Hematopoietic multipotent progenitor cell treated with erythropoietin and hydrocortisone succinate and interleukin-3 and kit ligand, for 4 days (in vitro differentiated cells): ENCODE measurements around the gene UFM1.
A peak's percentile ranks its signal among the peaks of the same experiment; 100 is the strongest.

ENCODE experiments used
- DNase-seq: peaks from one replicate; pipeline ENCODE4 v3.0.0-alpha.2; 2015

UFM1 gene

DNA sequence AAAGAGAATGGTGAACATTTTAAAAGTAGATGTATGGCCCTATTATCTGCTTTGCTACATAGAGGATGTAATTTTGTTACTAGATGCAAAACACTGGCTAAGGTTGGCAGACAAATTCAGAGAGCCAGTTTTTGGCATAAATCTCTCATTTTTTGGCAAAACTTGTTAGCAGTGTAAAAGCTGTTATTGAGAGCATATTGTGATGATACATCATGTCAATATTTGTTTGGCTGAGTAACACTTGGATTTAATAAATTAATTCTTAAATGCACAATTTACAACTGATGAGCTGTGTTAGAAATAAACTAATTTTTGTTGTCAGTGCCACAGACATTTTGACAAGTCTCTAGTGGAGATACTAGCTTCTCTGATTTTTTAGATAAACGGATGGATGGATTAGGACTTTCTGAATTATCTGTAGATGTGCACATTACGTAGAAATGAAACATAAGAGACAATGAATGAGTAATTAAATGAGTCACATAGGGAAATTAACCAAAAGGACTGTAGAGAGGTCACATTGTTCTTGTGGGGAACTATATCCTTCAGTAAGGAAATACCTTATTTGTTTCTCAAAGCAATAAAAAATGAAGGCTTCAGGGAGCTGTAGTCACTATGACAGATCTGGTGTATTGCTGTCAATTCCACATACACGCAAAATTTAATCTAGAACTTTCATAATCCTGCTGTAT lies 17.4 kb downstream of the UFM1 start:
- DNase-seq, result no peak

DNA sequence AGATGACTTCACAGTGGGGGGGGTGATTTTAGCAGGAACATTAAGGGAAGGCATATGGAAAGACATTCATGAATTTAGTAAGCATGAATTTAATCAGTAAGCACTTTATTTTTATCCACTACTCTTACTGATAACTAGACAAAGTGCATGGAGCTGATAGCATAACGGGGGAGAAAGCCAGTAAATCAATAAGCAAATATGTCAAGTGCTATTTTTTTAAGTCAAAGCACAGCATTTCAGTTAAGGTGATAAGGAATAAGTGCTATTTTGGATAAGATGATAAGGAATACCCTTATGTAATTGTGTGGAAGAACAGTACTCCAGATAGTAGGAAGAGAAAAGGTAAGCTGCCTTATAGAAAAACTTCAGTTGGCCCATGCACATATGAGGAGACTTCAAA lies 19.4 kb downstream of the UFM1 start:
- DNase-seq, result no peak

DNA sequence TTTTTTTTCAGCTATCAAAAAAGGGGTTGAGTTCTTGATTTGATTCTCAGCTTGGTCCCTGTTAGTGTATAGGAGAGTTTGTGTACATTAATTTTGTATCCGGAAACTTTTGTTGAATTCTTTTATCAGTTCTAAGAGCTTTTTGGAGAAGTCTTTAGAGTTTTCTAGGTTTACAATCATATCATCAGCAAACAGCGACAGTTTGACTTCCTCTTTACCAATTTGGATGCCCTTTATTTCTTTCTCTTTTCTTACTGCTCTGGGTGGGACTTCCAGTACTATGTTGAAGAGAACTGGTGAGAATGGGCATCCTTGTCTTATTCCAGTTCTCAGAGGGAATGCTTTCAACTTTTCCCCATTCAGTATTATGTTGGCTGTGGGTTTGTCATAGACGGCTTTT lies 20.4 kb downstream of the UFM1 start:
- peak; percentile 60 for DNase-seq

DNA sequence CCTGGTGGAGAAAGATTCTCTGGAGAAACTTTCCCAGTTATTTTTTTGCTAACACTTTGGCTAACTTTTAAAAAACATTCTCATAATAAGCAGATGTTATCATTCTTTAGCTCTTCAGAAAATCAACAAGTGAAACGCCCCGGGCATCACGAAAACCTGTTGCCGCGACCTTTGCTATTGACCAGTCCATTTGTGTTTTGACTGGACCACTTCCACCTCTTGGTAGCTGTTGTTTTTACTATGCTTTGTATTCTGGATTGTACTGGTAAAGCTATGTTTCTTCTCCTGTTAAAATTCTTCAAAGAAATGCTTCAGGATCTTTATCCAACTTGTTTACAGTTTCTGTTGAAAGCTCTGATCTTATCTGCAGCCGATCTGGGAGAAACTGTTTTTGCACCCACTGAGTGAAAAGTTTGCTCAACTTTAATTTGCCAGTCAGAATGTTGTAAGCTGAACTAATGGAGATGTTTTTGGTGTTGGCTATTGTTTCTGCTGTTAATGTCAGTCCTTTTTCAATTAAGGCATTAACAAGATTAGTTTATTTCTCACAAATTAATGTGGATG lies 23.3 kb downstream of the UFM1 start:
- no peak for DNase-seq

DNA sequence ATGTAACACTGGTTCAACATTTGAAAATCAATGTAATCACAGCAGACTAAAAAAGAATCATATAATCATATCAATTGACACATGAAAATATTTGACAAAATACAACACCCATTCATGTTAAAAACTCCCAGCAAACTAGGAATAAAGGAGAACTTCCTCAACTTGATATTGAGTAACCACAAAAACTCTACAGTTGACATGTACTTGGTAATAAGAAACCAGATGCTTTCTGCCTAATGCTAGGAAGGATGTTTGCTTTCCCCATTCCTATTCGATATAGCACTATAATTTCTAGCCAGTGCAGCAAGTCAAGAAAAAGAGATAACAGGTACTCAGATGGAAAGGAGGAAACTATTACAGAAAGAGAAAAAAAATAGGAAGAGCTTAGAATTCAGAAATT lies 26.9 kb downstream of the UFM1 start:
- peak; percentile 51 for DNase-seq

DNA sequence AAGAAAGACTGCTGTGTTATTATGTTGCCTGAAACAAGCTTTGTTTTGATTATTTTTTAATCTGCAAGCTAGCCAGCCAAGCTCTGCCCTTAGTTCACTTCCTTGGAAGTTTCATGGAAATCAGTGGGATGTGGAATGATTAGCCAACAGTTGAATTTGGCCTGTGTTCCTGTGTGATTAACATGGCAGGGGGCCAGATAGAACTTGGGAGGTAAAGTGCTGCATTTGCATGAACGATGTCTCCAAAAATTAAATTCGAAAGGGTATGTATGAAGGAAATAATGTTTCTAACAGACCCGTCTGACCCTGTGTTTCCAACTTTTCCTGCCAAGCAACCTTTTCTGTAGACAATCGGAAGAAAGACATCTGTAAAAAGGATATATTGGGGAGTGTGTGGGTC lies 32.2 kb downstream of the UFM1 start:
- DNase-seq, result no peak

DNA sequence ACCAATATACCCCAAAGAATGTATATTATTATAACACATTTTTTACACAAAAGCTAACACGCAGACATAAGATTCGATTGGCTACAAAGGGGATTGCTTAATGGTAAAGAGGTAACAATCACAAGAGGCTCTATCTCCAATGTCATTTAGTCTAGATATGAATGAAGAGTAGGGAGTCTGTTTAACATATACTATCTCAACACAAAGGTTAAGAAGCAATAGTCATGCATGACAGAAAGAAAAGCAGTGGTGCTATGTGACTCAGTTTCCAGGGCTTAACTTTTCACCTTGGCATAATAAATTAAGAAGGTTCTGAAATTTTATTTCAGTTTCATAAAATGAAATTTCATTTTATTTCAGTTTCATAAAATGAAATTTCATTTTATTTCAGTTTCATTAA lies 33.3 kb downstream of the UFM1 start:
- DNase-seq, result no peak

DNA sequence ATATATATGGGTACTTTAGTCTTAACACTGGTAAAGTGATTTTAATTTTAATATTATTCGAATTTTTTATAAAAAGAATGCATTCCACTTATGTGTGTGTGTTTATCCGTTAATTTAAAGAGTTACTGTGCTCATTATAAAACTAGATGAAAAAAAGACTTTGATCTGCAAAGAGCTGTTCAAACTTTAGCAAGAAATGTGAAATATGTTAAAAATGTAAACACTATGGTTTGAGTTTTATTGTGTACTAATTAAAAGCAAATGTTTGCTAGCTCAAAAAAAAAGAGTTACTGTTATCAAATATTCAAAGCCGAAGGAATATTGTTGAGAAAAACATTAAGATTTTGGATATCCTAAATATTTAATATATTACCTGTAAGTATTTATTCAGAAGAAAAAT lies 34.5 kb downstream of the UFM1 start:
- DNase-seq, result no peak

DNA sequence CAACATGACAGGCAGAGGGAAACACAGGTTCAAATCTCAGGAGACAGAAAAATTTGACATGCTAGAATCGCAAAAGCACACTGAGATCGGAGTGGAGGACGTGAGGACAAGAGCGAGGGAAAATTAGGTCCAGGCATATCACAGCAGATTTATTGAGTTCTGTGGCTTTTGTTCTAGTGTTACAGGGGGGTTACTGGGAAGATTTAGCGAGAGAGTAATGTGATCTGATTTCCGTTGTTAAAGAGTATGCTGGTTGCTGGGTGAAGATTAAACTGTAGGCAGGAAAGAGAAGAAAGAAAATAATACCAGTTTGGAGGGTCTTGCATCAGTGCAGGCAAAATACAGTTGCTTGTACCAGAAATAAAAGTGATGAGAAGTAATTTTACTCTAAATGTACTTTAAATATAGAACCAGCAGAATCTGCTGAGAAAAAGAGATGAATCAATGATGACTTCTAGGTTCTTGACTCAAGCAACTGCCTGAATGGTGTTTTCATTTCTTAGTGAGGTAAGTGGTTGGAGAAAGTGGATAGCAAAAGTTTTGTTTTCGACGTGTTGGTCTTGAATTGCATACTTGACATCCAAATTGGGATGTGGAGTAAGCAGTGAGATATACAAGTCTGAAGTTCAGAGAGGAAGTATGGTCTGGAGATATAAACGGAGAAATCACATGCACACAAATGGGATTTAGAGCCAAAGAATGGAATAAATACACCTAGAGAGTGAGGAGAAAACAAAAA lies 35.7 kb downstream of the UFM1 start:
- DNase-seq, result no peak

DNA sequence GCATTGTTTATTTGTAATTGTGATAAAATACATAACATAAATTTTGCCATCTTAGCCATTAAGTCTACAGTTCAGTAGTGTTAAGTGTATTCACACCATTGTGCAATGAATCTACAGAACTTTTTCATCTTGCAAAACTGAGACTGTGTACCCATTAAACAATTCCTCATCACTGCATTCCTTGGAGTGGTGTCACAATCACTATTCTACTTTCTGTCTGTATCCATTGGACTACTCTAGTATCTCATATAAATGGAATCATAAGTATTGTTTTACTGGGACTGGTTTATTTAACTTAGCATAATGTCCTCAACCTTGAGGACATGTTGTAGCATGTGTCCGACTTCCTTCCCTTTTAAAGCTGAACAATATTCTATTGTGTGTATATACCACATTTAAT lies 36.8 kb downstream of the UFM1 start:
- DNase-seq, result no peak

DNA sequence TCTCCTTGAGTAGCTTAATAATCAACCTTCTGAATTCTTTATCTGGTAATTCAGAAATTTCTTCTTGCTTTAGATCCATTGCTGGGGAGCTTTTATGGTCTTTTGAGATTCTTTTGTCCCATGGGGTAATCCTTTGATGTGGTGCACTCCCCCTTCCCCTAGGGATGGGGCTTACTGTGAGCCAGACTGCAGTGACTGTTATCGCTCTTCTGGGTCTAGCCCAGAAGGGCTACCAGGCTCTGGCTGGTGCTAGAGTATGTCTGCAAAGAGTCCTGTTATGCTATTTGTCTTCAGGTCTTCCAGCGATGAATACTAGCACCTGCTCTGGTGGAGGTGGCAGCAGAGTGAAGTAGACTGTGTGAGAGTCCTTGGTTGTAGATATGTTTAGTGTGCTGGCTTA lies 41.7 kb downstream of the UFM1 start:
- no peak for DNase-seq

DNA sequence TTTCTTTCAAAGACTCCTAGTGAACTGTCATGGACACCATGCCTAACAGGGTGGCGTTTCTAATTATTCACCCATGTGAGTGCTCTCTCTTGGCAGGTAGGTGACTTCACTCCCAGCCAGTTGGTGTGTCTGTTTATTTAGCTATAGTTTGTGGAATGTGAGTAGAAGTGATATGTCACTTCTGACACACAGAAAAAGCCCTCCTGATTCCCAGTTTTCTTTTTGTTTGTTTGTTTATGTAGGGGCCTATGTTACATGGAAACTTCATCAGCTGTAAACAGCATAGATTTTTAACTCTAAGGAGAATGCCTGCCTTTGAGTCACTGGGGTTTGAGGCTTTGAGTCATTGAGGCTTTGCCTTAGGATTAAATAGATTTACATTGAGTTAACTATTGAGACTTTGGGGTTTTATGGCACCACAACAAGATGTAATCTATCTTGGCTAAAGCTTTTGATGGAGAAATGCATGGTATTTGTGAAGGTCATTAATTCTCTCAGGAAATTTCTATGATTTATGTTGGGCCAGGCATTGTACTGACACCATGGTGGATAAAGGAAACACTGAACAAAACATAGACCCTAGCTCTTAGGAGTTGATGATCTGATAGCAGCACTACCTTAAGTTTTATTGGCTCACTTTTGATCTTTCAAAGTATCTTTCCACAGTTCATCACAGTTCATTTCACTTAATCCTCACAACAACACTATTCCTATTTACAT lies 45.3 kb downstream of the UFM1 start:
- no peak for DNase-seq

DNA sequence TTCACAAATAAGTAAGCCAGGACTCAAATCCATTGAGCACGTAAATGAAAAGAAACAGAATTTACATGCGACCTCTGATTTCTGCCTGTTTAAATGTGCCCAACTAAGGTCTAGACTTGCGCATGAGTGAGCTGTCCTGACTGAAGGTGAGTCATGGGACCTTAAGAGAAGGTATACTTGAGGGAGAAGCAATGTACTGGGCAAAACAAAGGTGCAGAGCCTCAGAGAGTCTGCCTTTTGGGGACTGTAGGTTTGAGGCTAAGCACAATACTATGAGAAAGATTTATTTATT lies 45.8 kb downstream of the UFM1 start:
- DNase-seq, result no peak

DNA sequence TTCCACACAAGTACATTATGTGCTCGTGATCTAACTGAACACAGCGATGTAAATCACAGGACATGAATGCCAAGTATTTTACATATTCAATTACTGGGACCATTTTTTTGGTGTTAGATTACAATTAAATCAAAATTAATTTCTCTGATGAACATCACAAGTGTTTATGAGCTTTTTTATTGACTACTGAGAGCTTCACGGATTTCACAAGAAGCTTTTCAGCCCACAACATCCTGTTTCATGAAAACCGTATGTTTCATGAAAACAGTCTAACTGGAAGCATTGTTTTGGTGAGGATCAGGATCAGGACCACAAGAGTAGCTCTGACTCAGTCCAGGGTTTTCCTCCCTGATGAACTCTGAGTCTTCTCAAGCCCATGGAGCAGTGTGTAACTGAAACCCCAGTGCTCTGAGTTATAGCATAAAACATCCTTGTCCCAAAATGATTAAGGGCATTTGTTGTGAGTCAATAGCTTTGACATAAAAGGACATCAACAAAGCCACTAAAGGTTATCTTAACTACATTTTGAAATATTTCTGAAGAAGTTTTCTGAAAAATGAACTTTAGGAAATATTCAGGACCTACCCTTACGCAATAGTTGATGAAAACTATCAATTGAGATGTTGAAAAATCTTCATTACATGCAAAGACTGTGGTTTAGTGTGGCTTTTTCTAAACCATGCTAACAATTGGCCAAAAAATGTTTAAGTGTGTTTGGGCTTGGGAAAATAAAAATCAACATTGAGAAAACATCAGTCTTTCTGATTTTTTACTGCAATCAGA lies 49.3 kb downstream of the UFM1 start:
- peak; percentile 58 for DNase-seq

DNA sequence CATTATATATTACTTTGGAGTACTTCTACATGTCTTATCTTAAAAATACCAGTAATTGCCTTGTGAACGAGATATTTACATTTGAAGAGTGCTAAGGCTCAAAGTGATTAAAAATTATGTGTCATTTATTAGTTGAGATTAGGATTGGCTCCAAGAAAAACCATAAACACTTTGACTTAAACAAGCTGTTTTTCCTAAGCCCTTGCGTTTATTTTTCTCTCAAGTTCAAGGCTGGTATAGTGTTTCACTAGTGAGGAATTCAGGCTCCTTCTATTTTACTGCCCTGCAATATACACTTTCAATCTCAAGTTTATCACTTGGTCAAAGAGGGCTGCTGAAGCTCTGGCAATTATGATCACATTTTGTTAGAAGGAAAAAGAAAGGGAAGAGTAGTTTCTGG lies 49.9 kb downstream of the UFM1 start:
- no peak for DNase-seq

DNA sequence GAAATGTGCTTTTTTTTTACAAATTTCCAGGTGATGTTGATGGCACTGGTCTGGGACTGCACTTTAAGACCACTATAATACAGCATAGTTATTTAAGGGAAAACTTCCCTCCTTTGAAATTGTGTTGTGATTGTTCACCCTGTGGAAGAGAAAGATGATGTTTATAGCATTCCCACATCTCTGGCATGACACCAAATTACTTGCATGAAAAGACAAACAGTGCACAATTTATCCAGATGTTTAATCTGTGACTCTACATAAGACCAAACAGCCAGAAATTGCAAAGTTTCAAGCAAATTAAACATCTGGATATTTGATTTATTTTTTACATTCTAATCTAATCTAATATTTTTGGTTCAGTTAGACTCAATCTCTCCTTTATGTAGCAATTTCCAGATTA lies 51.6 kb downstream of the UFM1 start:
- DNase-seq, result no peak

DNA sequence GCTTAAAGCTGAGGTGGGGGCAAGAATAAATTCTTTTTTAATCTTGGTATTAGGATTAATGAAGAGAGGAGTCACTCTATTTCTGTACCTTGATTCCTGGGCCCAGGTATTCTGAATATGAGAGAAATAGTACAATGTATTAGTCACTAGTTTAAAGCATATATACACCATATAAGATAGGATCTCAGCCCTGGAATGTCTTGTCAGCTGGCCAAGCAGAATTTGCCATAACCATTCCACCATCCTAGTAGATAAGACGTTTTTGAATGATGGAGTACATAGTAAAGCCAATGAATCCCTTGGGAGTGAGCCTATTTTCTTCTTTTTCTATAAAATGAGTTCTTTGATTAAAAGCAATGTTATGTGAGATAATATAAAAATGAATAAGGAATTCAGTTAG lies 55.6 kb downstream of the UFM1 start:
- DNase-seq, result no peak

DNA sequence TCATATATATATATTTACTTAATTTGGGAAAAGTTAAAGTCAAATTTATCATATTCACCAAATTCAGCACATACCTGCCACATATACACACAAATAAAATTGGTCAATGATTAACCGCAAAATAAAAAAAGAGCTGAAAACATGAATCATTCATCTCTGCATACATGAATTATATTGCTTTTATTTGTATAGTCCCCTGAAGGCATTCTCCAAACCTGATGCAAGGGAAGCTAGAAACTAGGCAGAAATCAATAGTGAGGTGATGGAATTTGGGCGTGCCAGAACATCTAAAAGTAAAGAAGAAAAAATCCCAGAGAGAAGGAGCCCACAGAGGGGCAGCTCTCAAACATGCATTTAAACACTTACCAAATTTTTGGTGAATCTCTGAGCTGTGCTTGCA lies 60.1 kb downstream of the UFM1 start:
- DNase-seq, result no peak

DNA sequence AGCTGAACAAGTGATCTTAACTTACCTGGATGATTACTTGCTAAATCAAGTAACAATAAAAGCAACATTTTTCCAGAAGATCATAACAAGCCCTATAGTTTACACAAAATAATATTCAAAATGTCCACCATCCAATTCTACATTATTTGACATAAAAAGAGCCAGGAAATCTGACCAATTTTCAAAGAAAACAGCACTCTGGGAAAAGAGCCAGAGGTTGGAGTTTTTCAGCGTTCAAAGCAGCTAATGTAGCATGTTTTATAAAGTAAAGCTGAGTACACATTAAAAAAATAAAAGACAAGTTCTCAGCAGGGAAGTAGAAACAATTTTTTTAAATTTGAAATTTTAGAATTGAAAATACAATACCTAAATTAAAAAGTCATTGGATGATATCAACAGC lies 62.6 kb downstream of the UFM1 start:
- no peak for DNase-seq
